Fibroblast of mammary gland (primary cell): ENCODE results near the gene KIF26A.

ENCODE experiments used
- DNase-seq: peaks from one replicate; pipeline ENCODE4 v3.0.0-alpha.2; 2010; ENCODE audit warnings: low read depth
- H3K4me3 ChIP-seq: 2 replicates; pipeline ENCODE4 v1.5.1; 2011; ENCODE audit warnings: low read depth, mild to moderate bottlenecking, low read length, moderate library complexity; ENCODE audit not compliant: control insufficient read depth
- TF ChIP-seq, protein P1 (sequence below): conservative IDR thresholded peaks from 2 replicates; pipeline ENCODE4 v1.5.1; 2011; ENCODE audit warnings: low read depth, low read length, inconsistent platforms; ENCODE audit not compliant: control insufficient read depth, insufficient read depth

Gene KIF26A

GRCh38 chr14:104191409-104191997, 53.1 kb downstream of the KIF26A start:
- DNase-seq, result no peak
- no peak overlapping the region for H3K4me3 ChIP-seq
- TF ChIP-seq, protein P1, sequence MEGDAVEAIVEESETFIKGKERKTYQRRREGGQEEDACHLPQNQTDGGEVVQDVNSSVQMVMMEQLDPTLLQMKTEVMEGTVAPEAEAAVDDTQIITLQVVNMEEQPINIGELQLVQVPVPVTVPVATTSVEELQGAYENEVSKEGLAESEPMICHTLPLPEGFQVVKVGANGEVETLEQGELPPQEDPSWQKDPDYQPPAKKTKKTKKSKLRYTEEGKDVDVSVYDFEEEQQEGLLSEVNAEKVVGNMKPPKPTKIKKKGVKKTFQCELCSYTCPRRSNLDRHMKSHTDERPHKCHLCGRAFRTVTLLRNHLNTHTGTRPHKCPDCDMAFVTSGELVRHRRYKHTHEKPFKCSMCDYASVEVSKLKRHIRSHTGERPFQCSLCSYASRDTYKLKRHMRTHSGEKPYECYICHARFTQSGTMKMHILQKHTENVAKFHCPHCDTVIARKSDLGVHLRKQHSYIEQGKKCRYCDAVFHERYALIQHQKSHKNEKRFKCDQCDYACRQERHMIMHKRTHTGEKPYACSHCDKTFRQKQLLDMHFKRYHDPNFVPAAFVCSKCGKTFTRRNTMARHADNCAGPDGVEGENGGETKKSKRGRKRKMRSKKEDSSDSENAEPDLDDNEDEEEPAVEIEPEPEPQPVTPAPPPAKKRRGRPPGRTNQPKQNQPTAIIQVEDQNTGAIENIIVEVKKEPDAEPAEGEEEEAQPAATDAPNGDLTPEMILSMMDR, result no peak

- no peak overlapping the region for H3K4me3 ChIP-seq
- TF ChIP-seq, protein P1, result no peak
- DNase-seq, result no peak
Observed at GRCh38 chr14:104192146-104192882, 53.9 kb downstream of the KIF26A start.

DNA sequence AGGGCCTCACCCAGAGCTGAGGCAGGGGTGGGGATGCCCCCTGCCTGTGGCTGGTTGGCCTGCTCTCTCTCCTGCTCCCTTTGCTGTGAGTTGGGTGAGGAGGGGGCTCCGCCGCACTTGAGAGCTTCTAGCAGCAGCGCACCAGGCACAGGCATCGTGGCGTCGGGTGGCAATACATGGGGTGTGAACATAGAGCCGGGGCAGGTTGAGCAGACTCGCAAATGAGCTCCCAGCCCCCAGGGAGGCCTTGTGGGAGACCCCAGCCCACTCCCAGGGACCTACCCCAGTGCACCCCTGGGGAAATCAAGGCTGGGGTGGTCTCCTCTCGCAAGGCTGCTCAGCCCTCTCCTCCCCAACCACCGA, 54.5 kb downstream of the KIF26A start:
- no peak for DNase-seq
- no peak overlapping the region for H3K4me3 ChIP-seq
- TF ChIP-seq, protein P1, result no peak

GRCh38 chr14:104194016-104194415, 55.6 kb downstream of the KIF26A start:
- TF ChIP-seq, protein P1, result no peak
- no peak for DNase-seq
- H3K4me3 ChIP-seq, result no peak overlapping the region

- no peak for DNase-seq
- TF ChIP-seq, protein P1, result no peak
- H3K4me3 ChIP-seq, result no peak overlapping the region
Observed at GRCh38 chr14:104194716-104195115, 56.3 kb downstream of the KIF26A start.

DNA sequence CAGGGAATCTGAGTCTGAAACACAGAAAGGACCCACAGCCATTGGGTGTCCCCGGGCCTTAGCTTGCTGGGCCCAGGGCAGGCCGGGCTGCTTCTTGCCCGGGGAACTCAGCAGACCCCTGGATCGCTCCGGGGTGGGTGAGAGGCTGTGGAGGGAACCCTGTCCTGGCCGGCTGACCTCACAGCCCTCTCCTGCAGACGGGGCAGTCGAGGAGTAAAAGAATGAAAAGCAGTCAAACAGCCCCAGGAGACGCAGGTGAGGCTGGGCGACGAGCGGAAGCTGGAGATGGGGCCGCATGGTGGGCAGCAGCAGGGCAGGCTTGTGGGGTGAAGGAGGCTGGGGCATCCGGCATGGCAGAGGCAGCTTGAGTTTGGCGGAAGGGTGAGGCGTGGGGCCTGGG, 57.0 kb downstream of the KIF26A start:
- TF ChIP-seq, protein P1, result no peak
- no peak overlapping the region for H3K4me3 ChIP-seq
- DNase-seq, result no peak
